Measurements from ENCODE around the gene TSEN34.

Gene TSEN34

DNA sequence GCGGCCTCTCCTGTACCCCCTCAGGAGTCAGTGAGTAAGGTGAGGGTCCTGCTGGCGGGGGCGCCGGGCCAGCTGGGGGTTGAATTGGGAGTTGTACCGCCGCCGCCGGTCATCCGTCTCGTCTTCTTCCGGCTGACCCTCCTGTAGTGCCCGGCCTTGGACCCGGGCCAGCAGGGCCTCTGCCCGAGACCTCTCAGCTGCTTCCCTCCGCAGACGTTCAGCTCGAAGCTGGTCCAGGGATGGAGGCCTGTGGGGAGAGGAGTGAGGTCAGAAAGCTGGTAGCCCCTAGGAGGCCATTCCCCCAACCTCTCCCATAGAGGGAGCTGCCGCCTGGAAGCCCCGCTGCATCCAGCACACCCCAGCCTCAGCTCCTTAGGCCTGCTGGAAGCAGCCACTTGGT lies 35.4 kb upstream of the TSEN34 start:
- Histone ChIP-seq H3K27me3 (ENCODE audit: low read length) (no peaks in the 10 kb centered on the region), H3K9me3 (ENCODE audit: insufficient read depth, low read length) (no peaks in the 10 kb centered on the region), H3K36me3 (ENCODE audit: low read length) (no peaks in the 10 kb centered on the region), H3K9me2 (replicated peaks; ENCODE audit: insufficient read depth, low read length) (no peaks in the 10 kb centered on the region), H3K4me2 (ENCODE audit: low read depth, low read length, poor library complexity, severe bottlenecking) (no peak overlapping the region), H4K20me1 (ENCODE audit: low read depth, low read length) (no peaks in the 10 kb centered on the region), H3K9ac (ENCODE audit: low read length) (no peak overlapping the region), H3K27ac (ENCODE audit: low read depth, low read length) (no peak overlapping the region), H3F3A (ENCODE audit: insufficient read depth) (peaks cover 22% of the 10 kb centered on the region; the same call in 1 of the 2 replicates), H3K4me3 (ENCODE audit: insufficient read depth, low read length, poor library complexity, severe bottlenecking) (no peak overlapping the region), H3K79me2 (ENCODE audit: insufficient read depth, low read length) (no peaks in the 10 kb centered on the region), H2AFZ (ENCODE audit: low read depth, low read length, severe bottlenecking) (no peak overlapping the region)
- TF ChIP-seq EZH2phosphoT487 (conservative IDR thresholded peaks at IDR 0.05; ENCODE audit: low read length), result no peak
- TF ChIP-seq, protein P1, sequence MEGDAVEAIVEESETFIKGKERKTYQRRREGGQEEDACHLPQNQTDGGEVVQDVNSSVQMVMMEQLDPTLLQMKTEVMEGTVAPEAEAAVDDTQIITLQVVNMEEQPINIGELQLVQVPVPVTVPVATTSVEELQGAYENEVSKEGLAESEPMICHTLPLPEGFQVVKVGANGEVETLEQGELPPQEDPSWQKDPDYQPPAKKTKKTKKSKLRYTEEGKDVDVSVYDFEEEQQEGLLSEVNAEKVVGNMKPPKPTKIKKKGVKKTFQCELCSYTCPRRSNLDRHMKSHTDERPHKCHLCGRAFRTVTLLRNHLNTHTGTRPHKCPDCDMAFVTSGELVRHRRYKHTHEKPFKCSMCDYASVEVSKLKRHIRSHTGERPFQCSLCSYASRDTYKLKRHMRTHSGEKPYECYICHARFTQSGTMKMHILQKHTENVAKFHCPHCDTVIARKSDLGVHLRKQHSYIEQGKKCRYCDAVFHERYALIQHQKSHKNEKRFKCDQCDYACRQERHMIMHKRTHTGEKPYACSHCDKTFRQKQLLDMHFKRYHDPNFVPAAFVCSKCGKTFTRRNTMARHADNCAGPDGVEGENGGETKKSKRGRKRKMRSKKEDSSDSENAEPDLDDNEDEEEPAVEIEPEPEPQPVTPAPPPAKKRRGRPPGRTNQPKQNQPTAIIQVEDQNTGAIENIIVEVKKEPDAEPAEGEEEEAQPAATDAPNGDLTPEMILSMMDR (IDR thresholded peaks at IDR 0.05; ENCODE audit: insufficient read depth, low read length, poor library complexity, severe bottlenecking), result no peak

- no peaks in the 10 kb centered on the region for H3K36me3 ChIP-seq (ENCODE audit: low read length)
- no peaks in the 10 kb centered on the region for H4K20me1 ChIP-seq (ENCODE audit: low read depth, low read length)
- no peaks in the 10 kb centered on the region for H3K9me3 ChIP-seq (ENCODE audit: insufficient read depth, low read length)
- no peaks in the 10 kb centered on the region for H3K79me2 ChIP-seq (ENCODE audit: insufficient read depth, low read length)
- H3K9ac ChIP-seq (ENCODE audit: low read length), result no peak overlapping the region
- no peak overlapping the region for H3K27ac ChIP-seq (ENCODE audit: low read depth, low read length)
- no peaks in the 10 kb centered on the region for H3K9me2 ChIP-seq (replicated peaks; ENCODE audit: insufficient read depth, low read length)
- TF ChIP-seq EZH2phosphoT487 (conservative IDR thresholded peaks at IDR 0.05; ENCODE audit: low read length), result no peak
- TF ChIP-seq, protein P1 (IDR thresholded peaks at IDR 0.05; ENCODE audit: insufficient read depth, low read length, poor library complexity, severe bottlenecking), result no peak
- no peaks in the 10 kb centered on the region for H3K27me3 ChIP-seq (ENCODE audit: low read length)
- H3F3A ChIP-seq (ENCODE audit: insufficient read depth), result peaks cover 22% of the 10 kb centered on the region; the same call in 1 of the 2 replicates
- H3K4me2 ChIP-seq (ENCODE audit: low read depth, low read length, poor library complexity, severe bottlenecking), result no peak overlapping the region
- no peak overlapping the region for H3K4me3 ChIP-seq (ENCODE audit: insufficient read depth, low read length, poor library complexity, severe bottlenecking)
- no peak overlapping the region for H2AFZ ChIP-seq (ENCODE audit: low read depth, low read length, severe bottlenecking)
Observed at GRCh38 chr19:54156490-54156889, 34.6 kb upstream of the TSEN34 start.

DNA sequence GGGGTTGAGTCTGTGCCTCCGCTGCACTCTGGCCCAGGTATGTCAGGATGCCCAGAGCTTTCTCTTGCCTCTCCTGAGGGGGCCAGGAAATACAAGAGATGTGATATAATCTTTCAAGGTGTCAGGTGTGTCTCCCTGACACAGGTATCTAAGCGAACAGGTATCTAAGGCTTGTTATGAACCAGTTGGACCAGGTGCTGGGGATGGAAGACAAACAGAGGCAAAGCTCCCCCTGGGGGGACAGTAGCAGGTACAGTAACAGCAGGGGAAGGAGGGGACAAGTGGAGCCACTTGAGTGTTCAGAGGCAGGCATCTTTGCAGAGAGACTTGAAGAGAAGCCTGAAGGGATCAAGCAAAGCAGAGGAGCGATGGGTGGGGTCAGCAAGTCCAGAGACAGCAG lies 34.2 kb upstream of the TSEN34 start:
- no peak overlapping the region for H3K27ac ChIP-seq (ENCODE audit: low read depth, low read length)
- H3K9ac ChIP-seq (ENCODE audit: low read length), result no peak overlapping the region

More for the DNA sequence above, 34.2 kb upstream of the TSEN34 start:
- no peak for TF ChIP-seq EZH2phosphoT487 (conservative IDR thresholded peaks at IDR 0.05; ENCODE audit: low read length)
- TF ChIP-seq, protein P1 (IDR thresholded peaks at IDR 0.05; ENCODE audit: insufficient read depth, low read length, poor library complexity, severe bottlenecking), result no peak
- no peak overlapping the region for H3K4me3 ChIP-seq (ENCODE audit: insufficient read depth, low read length, poor library complexity, severe bottlenecking)
- H3K79me2 ChIP-seq (ENCODE audit: insufficient read depth, low read length), result no peaks in the 10 kb centered on the region
- H2AFZ ChIP-seq (ENCODE audit: low read depth, low read length, severe bottlenecking), result no peak overlapping the region
- H3K9me2 ChIP-seq (replicated peaks; ENCODE audit: insufficient read depth, low read length), result no peaks in the 10 kb centered on the region
- H3K4me2 ChIP-seq (ENCODE audit: low read depth, low read length, poor library complexity, severe bottlenecking), result no peak overlapping the region
- peaks cover 22% of the 10 kb centered on the region; the same call in 1 of the 2 replicates for H3F3A ChIP-seq (ENCODE audit: insufficient read depth)
- H3K36me3 ChIP-seq (ENCODE audit: low read length), result no peaks in the 10 kb centered on the region
- H3K9me3 ChIP-seq (ENCODE audit: insufficient read depth, low read length), result no peaks in the 10 kb centered on the region
- H4K20me1 ChIP-seq (ENCODE audit: low read depth, low read length), result no peaks in the 10 kb centered on the region
- H3K27me3 ChIP-seq (ENCODE audit: low read length), result no peaks in the 10 kb centered on the region
